T-cell (primary cell): ENCODE data around the gene COX7A2. TPM values are rescaled to one million over a fixed set of nuclear protein-coding genes. Genes with fewer than 3 reads are reported as not detected.

Experiments used
- ATAC-seq, 4 experiments: fragments of 200-7000 bp in 3 of 4; fragments of 150-1000 bp in 1 of 4; cut with Tn5 transposase; replicated peaks in 1 of 4; 1 replicate in 3 of 4; 2 replicates in 1 of 4; pipeline ENCODE4 v1.10.0; 2021; ENCODE audit warnings: moderate library complexity in 3 of 4, mild to moderate bottlenecking in 2 of 4, moderate number of reproducible peaks in 1 of 4
- CTCF ChIA-PET, 2 donors: fragments of 300-600 bp; sonication (Branson Sonifier 250); formaldehyde crosslinking; loops; one replicate each; lab custom pipeline; 2022; ENCODE audit warnings: antibody characterized with exemption in 2 of 2; lab: Charles Lee
- POLR2A ChIA-PET, 2 donors: fragments of 300-600 bp; sonication (Branson Sonifier 250); formaldehyde crosslinking; loops; one replicate each; lab custom pipeline; 2022; ENCODE audit warnings: antibody characterized with exemption in 2 of 2; lab: Charles Lee
- DNase-seq, 35 experiments: peaks; one replicate each; pipeline versions ENCODE4 v3.0.0 to v3.0.0-alpha.2; 2013 to 2023
- H3K27ac ChIP-seq: one replicate; pipeline ENCODE4 v1.5.1; 2013; ENCODE audit warnings: low read length
- H3K27me3 ChIP-seq, 2 experiments: replicated peaks in 1 of 2; 1 replicate in 1 of 2; 2 replicates in 1 of 2; pipeline versions ENCODE4 v1.6.1 to v1.7.0; 2013; ENCODE audit warnings: low read length in 1 of 2, mixed read lengths in 1 of 2; ENCODE audit not compliant: control insufficient read depth in 2 of 2, insufficient read depth in 2 of 2; ENCODE audit errors: extremely low read depth in 1 of 2
- H3K36me3 ChIP-seq, 2 donors: 1 replicate in 1 of 2; 2 replicates in 1 of 2; pipeline versions ENCODE4 v1.6.1 to v1.7.0; 2013; ENCODE audit warnings: low read length in 1 of 2; ENCODE audit not compliant: control insufficient read depth in 2 of 2, insufficient read depth in 1 of 2; ENCODE audit errors: extremely low read depth in 1 of 2
- H3K4me1 ChIP-seq, 2 experiments: 1 replicate in 1 of 2; 2 replicates in 1 of 2; pipeline versions ENCODE4 v1.6.1 to v1.7.0; 2013; ENCODE audit warnings: low read length in 2 of 2, mixed read lengths in 1 of 2; ENCODE audit not compliant: insufficient read depth in 2 of 2, control insufficient read depth in 1 of 2; ENCODE audit errors: extremely low read depth in 1 of 2
- H3K4me3 ChIP-seq, 2 donors: 1 replicate in 1 of 2; 2 replicates in 1 of 2; pipeline versions ENCODE4 v1.5.1 to v1.7.0; 2013; ENCODE audit warnings: mild to moderate bottlenecking in 2 of 2, low read length in 1 of 2, moderate library complexity in 1 of 2; ENCODE audit not compliant: control insufficient read depth in 1 of 2; ENCODE audit errors: extremely low read depth in 1 of 2
- H3K9me3 ChIP-seq: 2 replicates; pipeline ENCODE4 v1.7.0; 2013
- H3K27ac Mint-ChIP-seq, 2 donors: one replicate each; pipeline ENCODE4 v1.8.0; 2020 to 2021; ENCODE audit warnings: mild to moderate bottlenecking in 2 of 2, mixed read lengths in 2 of 2
- H3K27me3 Mint-ChIP-seq, 2 donors: one replicate each; pipeline ENCODE4 v1.8.0; 2021 to 2022; ENCODE audit warnings: mixed read lengths in 2 of 2
- H3K36me3 Mint-ChIP-seq: one replicate; pipeline ENCODE4 v1.8.0; 2021; ENCODE audit warnings: mixed read lengths
- H3K4me1 Mint-ChIP-seq, 3 donors: one replicate each; pipeline ENCODE4 v1.8.0; 2020 to 2022; ENCODE audit warnings: mixed read lengths in 3 of 3, mild to moderate bottlenecking in 1 of 3
- H3K4me3 Mint-ChIP-seq, 3 donors: one replicate each; pipeline ENCODE4 v1.8.0; 2020 to 2022; ENCODE audit warnings: mild to moderate bottlenecking in 3 of 3, mixed read lengths in 3 of 3, moderate library complexity in 3 of 3
- H3K9me3 Mint-ChIP-seq, 3 donors: one replicate each; pipeline ENCODE4 v1.8.0; 2020 to 2022; ENCODE audit warnings: mixed read lengths in 3 of 3
- WGBS: methylation state at CpG from one replicate; pipeline ENCODE4 v1.1.5; 2013; ENCODE audit warnings: missing lambda C conversion rate; ENCODE audit not compliant: insufficient coverage; 5-methylcytosine and 5-hydroxymethylcytosine counted together
- total RNA-seq, 35 experiments: library from RNA in 6 of 35; stranded (reverse) in 6 of 35; fragments of 120-200 nt in 1 of 35; gene quantifications; one replicate each; pipeline versions ENCODE4 v1.2.1 to v1.2.4 and lab custom pipeline; 2013 to 2026

COX7A2 gene
- total RNA-seq, 5 donors from 2014 or later (not counting 1 experiment from before 2014, with no cell fraction given) = 195 to 213 (median 198) TPM

- Histone ChIP-seq H3K27me3 (peaks cover 0 to 8% of the 10 kb centered on the region in 2 experiments), H3K9me3 (no peaks in the 10 kb centered on the region), H3K36me3 (no peaks in the 10 kb centered on the region), H3K27ac (no peak overlapping the region), H3K4me1 (no peaks in the 10 kb centered on the region), H3K4me3 (no peak overlapping the region)
- H3K4me1 Mint-ChIP-seq = no peaks in the 10 kb centered on the region
- no peaks in the 10 kb centered on the region for H3K36me3 Mint-ChIP-seq
- peaks cover 33 to 45% of the 10 kb centered on the region in 2 donors for H3K27me3 Mint-ChIP-seq
- no peaks in the 10 kb centered on the region for H3K9me3 Mint-ChIP-seq
- no peak overlapping the region for H3K27ac Mint-ChIP-seq
- ATAC-seq (no peak), DNase-seq (no peak)
- ChIA-PET CTCF (interaction anchor here (0.9 to 2.2 kb wide), 4 partner anchors 9 to 14 kb away, joined by 3 to 17 read pairs (median 11); partner anchors contain the start of gene COL12A1 (in 1 of the 2)), POLR2A (interaction anchor here (0.5 kb wide), 2 partner anchors 18 to 20 kb away, joined by 5 to 14 read pairs; no protein-coding TSS in a partner anchor)
- 83% methylated on average over 1 of the region's 1 CpG for WGBS
- H3K4me3 Mint-ChIP-seq = no peak overlapping the region
These were observed 23.2 kb downstream of the COX7A2 start for GRCh38 chr6:75220357-75220756.

GRCh38 chr6:75219263-75219662 is 24.3 kb downstream of the COX7A2 start:
- Histone ChIP-seq H3K36me3 (no peaks in the 10 kb centered on the region), H3K27me3 (peaks cover 0 to 6% of the 10 kb centered on the region in 2 experiments), H3K9me3 (no peaks in the 10 kb centered on the region), H3K4me3 (no peak overlapping the region), H3K27ac (no peak overlapping the region), H3K4me1 (no peaks in the 10 kb centered on the region)
- ChIA-PET POLR2A (no interaction called here), CTCF (interaction anchor here in 1 of 2 donors (1.9 kb wide), 1 partner anchor 10 kb away, joined by 17 read pairs; no protein-coding TSS in a partner anchor)
- Mint-ChIP-seq H3K27ac (no peak overlapping the region), H3K36me3 (no peaks in the 10 kb centered on the region), H3K27me3 (peaks cover 34 to 45% of the 10 kb centered on the region in 2 donors), H3K4me3 (no peak overlapping the region), H3K4me1 (no peaks in the 10 kb centered on the region), H3K9me3 (no peaks in the 10 kb centered on the region)
- DNase-seq = no peak
- no peak for ATAC-seq
- 60% methylated on average over 1 of the region's 3 CpGs for WGBS

- H3K4me3 Mint-ChIP-seq = no peak overlapping the region
- no peaks in the 10 kb centered on the region for H3K9me3 Mint-ChIP-seq
- WGBS = no CpG with 5 or more reads among the region's 4 CpGs
- ATAC-seq = no peak
- ChIA-PET CTCF (interaction anchor here (0.5 to 1.6 kb wide), 4 partner anchors 8 to 1484 kb away, joined by 3 to 4 read pairs (median 4); no protein-coding TSS in a partner anchor), POLR2A (no interaction called here)
- Histone ChIP-seq H3K36me3 (no peaks in the 10 kb centered on the region), H3K27ac (no peak overlapping the region), H3K27me3 (peaks cover 0 to 6% of the 10 kb centered on the region in 2 experiments), H3K4me3 (no peak overlapping the region), H3K4me1 (no peaks in the 10 kb centered on the region), H3K9me3 (no peaks in the 10 kb centered on the region)
- H3K4me1 Mint-ChIP-seq = no peaks in the 10 kb centered on the region
- DNase-seq = no peak
- H3K27me3 Mint-ChIP-seq = peaks cover 38 to 39% of the 10 kb centered on the region in 2 donors
- no peak overlapping the region for H3K27ac Mint-ChIP-seq
- no peaks in the 10 kb centered on the region for H3K36me3 Mint-ChIP-seq
These were observed 26.4 kb downstream of the COX7A2 start for GRCh38 chr6:75217193-75217592.

- CTCF ChIA-PET = interaction anchor here (0.7 to 1.1 kb wide), 3 partner anchors 12 to 1359 kb away, joined by 3 read pairs; no protein-coding TSS in a partner anchor
- Histone ChIP-seq H3K27me3 (peaks cover 0 to 10% of the 10 kb centered on the region in 2 experiments), H3K4me1 (peaks cover 0 to 2% of the 10 kb centered on the region in 2 experiments), H3K36me3 (no peaks in the 10 kb centered on the region), H3K9me3 (no peaks in the 10 kb centered on the region), H3K27ac (no peak overlapping the region), H3K4me3 (no peak overlapping the region)
- POLR2A ChIA-PET = no interaction called here
- Mint-ChIP-seq H3K4me1 (no peaks in the 10 kb centered on the region), H3K27ac (no peak overlapping the region), H3K4me3 (no peak overlapping the region), H3K9me3 (no peaks in the 10 kb centered on the region), H3K36me3 (no peaks in the 10 kb centered on the region), H3K27me3 (peaks cover 45 to 46% of the 10 kb centered on the region in 2 donors)
- ATAC-seq = no peak
- no peak for DNase-seq
- WGBS = 29% methylated on average over 2 of the region's 4 CpGs
These were observed 28.3 kb downstream of the COX7A2 start for GRCh38 chr6:75215291-75215690.

DNA sequence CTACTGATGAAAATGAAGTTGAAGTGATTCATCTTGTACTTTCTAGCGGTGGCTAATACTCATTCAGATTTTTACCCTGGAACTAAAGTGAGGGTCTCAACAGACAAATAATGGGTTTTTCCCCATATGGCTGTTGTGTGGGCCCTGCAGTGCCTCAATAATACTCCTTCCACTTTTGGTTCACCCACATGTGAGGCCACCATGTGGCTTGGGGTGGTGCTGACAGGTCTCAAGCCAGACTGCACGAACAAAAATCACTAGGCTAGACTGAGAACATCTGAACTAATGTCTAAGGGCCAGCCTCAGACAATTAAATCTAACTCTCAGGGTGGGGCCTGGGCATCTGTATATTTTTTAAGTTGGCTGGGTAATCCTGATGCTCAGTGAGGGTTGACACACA is 29.9 kb downstream of the COX7A2 start:
- ATAC-seq = no peak

DNA sequence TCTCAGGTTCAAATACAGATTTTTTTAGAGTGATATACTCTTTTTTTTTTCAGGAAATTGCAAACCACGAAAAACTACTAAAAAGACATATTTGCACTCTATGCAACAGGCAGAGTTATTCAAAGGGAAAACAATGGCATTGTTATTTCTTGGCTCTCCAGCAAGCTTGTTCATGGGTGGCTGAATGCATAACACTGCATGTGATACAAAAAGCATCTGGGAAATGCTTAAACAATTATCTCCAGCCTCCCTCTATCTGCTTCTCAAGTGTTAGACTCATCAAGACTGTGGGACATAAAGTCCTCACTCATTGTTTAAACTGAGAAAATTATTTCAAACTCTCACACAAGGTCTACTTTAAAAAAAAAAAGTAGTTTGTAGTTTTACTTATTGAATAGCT is 30.5 kb downstream of the COX7A2 start:
- H3K36me3 Mint-ChIP-seq = no peaks in the 10 kb centered on the region
- Histone ChIP-seq H3K4me1 (peaks cover 3 to 13% of the 10 kb centered on the region in 2 experiments), H3K27ac (no peak overlapping the region), H3K36me3 (no peaks in the 10 kb centered on the region), H3K9me3 (no peaks in the 10 kb centered on the region), H3K4me3 (no peak overlapping the region), H3K27me3 (peaks cover 5 to 23% of the 10 kb centered on the region in 2 experiments)
- ATAC-seq (no peak), DNase-seq (no peak)
- H3K9me3 Mint-ChIP-seq = no peaks in the 10 kb centered on the region
- no CpG with 5 or more reads among the region's 1 CpG for WGBS
- peaks cover 45 to 54% of the 10 kb centered on the region in 2 donors for H3K27me3 Mint-ChIP-seq
- ChIA-PET CTCF (interaction anchor here (0.6 to 1.3 kb wide), 7 partner anchors 416 to 1584 kb away, joined by 3 to 9 read pairs (median 3); partner anchors contain the start of gene SLC17A5 (in 1 of the 2)), POLR2A (no interaction called here)
- peaks cover 11 to 12% (median 11%) of the 10 kb centered on the region in 3 donors for H3K4me1 Mint-ChIP-seq
- no peak overlapping the region for H3K4me3 Mint-ChIP-seq
- no peak overlapping the region for H3K27ac Mint-ChIP-seq

More for the DNA sequence above, 29.9 kb downstream of the COX7A2 start:
- no peaks in the 10 kb centered on the region for H3K36me3 ChIP-seq
- H3K4me1 ChIP-seq = peaks cover under 1 to 7% of the 10 kb centered on the region in 2 experiments
- Mint-ChIP-seq H3K4me3 (no peak overlapping the region), H3K36me3 (no peaks in the 10 kb centered on the region), H3K27me3 (peaks cover 40 to 51% of the 10 kb centered on the region in 2 donors), H3K27ac (no peak overlapping the region), H3K9me3 (no peaks in the 10 kb centered on the region), H3K4me1 (peaks cover 5 to 6% (median 5%) of the 10 kb centered on the region in 3 donors)
- no peaks in the 10 kb centered on the region for H3K9me3 ChIP-seq
- ChIA-PET POLR2A (no interaction called here), CTCF (interaction anchor here (0.6 to 1.3 kb wide), 7 partner anchors 416 to 1584 kb away, joined by 3 to 9 read pairs (median 3); partner anchors contain the start of gene SLC17A5 (in 1 of the 2))
- DNase-seq = no peak
- H3K4me3 ChIP-seq = no peak overlapping the region
- no peak overlapping the region for H3K27ac ChIP-seq
- WGBS = no CpG with 5 or more reads among the region's 2 CpGs
- peaks cover under 1 to 17% of the 10 kb centered on the region in 2 experiments for H3K27me3 ChIP-seq
